Muscle layer of duodenum (tissue), 2 donors: ENCODE data around the gene SPI1.

Experiments used
- H3K27ac ChIP-seq: one replicate; pipeline ENCODE4 v1.7.0; 2013; ENCODE audit warnings: mild to moderate bottlenecking, low read length
- H3K27me3 ChIP-seq: one replicate; pipeline ENCODE4 v1.7.0; 2013; ENCODE audit warnings: low read depth, mild to moderate bottlenecking, control low read depth, low read length
- H3K36me3 ChIP-seq, 2 donors: one replicate each; pipeline ENCODE4 v1.7.0; 2013; ENCODE audit warnings: low read length in 2 of 2, control low read depth in 1 of 2, mild to moderate bottlenecking in 1 of 2; ENCODE audit not compliant: insufficient read depth in 2 of 2, control insufficient read depth in 1 of 2
- H3K4me1 ChIP-seq, 2 donors: one replicate each; pipeline ENCODE4 v1.7.0; 2013; ENCODE audit warnings: low read length in 2 of 2, mild to moderate bottlenecking in 2 of 2, control low read depth in 1 of 2, moderate library complexity in 1 of 2; ENCODE audit not compliant: insufficient read depth in 2 of 2, control insufficient read depth in 1 of 2
- H3K4me3 ChIP-seq, 2 donors: one replicate each; pipeline ENCODE4 v1.7.0; 2013; ENCODE audit warnings: low read length in 2 of 2, low read depth in 1 of 2, mild to moderate bottlenecking in 1 of 2
- H3K9me3 ChIP-seq, 2 donors: one replicate each; pipeline ENCODE4 v1.7.0; 2013; ENCODE audit warnings: low read length in 2 of 2, control low read depth in 1 of 2, mild to moderate bottlenecking in 1 of 2; ENCODE audit not compliant: control insufficient read depth in 1 of 2
- donor health status: healthy.

The SPI1 gene

GRCh38 chr11:47400768-47401279 lies 22.5 kb upstream of the SPI1 start:
- H3K9me3 ChIP-seq: no peaks in the 10 kb centered on the region
- H3K27me3 ChIP-seq: no peaks in the 10 kb centered on the region
- H3K27ac ChIP-seq: peak overlapping the region; percentile 26
- H3K36me3 ChIP-seq: no peaks in the 10 kb centered on the region
- H3K4me1 ChIP-seq: peaks cover 0 to 7% of the 10 kb centered on the region in 2 donors
- peak overlapping the region; percentile 47 to 66 for H3K4me3 ChIP-seq

DNA sequence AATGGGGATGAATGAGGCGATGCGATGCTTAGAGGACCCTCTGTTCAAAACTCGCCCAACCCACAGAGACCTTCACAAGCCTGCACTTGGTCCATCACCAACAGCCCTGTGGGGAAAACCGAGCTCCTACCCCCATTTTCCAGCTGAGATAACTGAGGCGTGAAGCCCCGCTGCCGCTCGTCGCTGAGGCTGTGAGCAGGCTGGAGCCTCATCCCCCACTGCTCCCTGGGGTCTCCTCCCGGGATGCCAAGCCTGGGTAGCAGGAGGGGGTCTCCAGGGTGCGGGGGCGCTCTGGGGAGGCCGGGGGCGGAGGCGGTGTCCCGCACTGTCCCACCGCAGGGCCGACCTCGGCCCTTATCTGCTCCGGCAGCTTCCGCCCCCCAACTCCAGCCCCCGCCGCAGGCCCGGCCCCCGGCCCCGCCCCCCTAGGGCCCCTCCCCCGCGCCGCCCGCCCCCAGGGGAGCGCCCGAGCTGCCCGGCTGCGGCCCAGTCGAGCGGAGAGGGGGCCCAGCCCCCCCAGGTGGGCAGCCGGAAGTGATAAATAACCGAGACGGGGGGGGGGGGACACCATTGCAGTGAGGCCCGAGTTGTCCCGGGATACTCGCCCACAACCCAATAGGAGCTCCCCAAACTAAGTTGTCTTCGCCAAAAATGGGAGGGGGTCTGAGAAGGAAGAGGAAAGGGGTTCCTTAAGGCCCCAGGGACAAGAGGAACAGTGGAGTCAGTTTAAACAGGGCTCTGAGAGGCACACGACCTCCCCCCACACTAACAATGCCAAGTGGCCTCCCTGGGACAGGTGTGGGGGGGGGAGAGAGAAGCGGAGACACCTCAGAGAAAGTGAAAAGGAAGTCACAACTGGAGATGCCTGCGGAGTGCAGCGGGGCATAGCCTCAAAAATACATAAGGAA lies 21.8 kb upstream of the SPI1 start:
- H3K4me1 ChIP-seq: peaks cover 0 to 7% of the 10 kb centered on the region in 2 donors
- no peaks in the 10 kb centered on the region for H3K27me3 ChIP-seq
- peak overlapping the region; percentile 26 for H3K27ac ChIP-seq
- H3K9me3 ChIP-seq: no peaks in the 10 kb centered on the region
- peak overlapping the region; percentile 56 to 66 for H3K4me3 ChIP-seq
- no peaks in the 10 kb centered on the region for H3K36me3 ChIP-seq

DNA sequence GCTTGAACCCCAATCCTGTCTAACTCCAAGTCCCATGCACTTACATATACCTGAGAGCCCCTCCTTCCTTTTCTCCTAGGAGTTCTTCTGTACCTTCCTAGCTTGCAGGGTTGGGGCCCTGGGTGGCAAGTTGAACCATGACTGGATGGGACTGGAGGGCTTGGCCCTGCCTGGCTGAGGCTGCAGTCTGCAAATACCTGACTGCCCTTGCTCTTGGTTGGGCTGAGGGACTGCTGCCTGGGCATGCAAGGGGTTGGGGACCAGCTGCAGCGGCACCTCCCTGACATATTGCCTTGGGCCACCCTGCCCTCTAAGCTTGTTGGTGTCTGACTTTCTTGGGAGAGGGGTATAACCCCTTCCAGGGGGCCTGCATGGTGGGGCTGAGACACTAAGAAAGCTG lies 20.2 kb upstream of the SPI1 start:
- H3K27ac ChIP-seq: no peak overlapping the region
- H3K4me1 ChIP-seq: peaks cover 0 to 11% of the 10 kb centered on the region in 2 donors
- no peak overlapping the region for H3K4me3 ChIP-seq
- no peaks in the 10 kb centered on the region for H3K27me3 ChIP-seq
- no peaks in the 10 kb centered on the region for H3K36me3 ChIP-seq
- H3K9me3 ChIP-seq: no peaks in the 10 kb centered on the region

GRCh38 chr11:47398011-47398410 lies 19.7 kb upstream of the SPI1 start:
- Histone ChIP-seq H3K4me1 (peaks cover 0 to 14% of the 10 kb centered on the region in 2 donors), H3K9me3 (no peaks in the 10 kb centered on the region), H3K4me3 (no peak overlapping the region), H3K27me3 (no peaks in the 10 kb centered on the region), H3K36me3 (no peaks in the 10 kb centered on the region), H3K27ac (no peak overlapping the region)

- H3K27ac ChIP-seq: peak overlapping the region; percentile 83
- no peak overlapping the region for H3K4me3 ChIP-seq
- H3K9me3 ChIP-seq: no peaks in the 10 kb centered on the region
- no peaks in the 10 kb centered on the region for H3K36me3 ChIP-seq
- H3K4me1 ChIP-seq: peaks cover 0 to 14% of the 10 kb centered on the region in 2 donors
- H3K27me3 ChIP-seq: no peaks in the 10 kb centered on the region
These were observed 17.6 kb upstream of the SPI1 start for GRCh38 chr11:47396049-47396320.

GRCh38 chr11:47395223-47396048 lies 17.1 kb upstream of the SPI1 start:
- H3K27me3 ChIP-seq: no peaks in the 10 kb centered on the region
- no peaks in the 10 kb centered on the region for H3K9me3 ChIP-seq
- peak overlapping the region in 1 of 2 donors; percentile 34 for H3K4me3 ChIP-seq
- peak overlapping the region; percentile 83 for H3K27ac ChIP-seq
- H3K36me3 ChIP-seq: no peaks in the 10 kb centered on the region
- peaks cover 0 to 12% of the 10 kb centered on the region in 2 donors for H3K4me1 ChIP-seq

- Histone ChIP-seq H3K4me1 (peaks cover 0 to 7% of the 10 kb centered on the region in 2 donors), H3K27ac (peak overlapping the region; percentile 83), H3K36me3 (no peaks in the 10 kb centered on the region), H3K9me3 (no peaks in the 10 kb centered on the region), H3K27me3 (no peaks in the 10 kb centered on the region), H3K4me3 (peak overlapping the region in 1 of 2 donors; percentile 34)
These were observed 16.2 kb upstream of the SPI1 start for GRCh38 chr11:47394322-47395222.

DNA sequence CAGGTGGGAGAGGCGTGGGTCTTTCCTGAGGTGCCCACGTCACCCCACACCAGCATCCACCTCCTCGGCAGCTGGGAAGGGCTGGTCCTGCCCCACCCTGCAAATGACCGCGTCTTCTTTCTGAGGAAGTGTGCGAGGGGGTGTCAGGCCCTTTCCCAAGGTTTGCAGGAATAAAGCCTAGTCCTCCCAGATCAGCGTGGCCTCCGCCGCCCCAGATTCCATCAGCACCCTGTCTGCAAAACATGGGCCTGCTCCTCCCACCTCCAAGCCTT lies 15.6 kb upstream of the SPI1 start:
- H3K36me3 ChIP-seq: no peaks in the 10 kb centered on the region
- H3K27ac ChIP-seq: peak overlapping the region; percentile 71
- peak overlapping the region in 1 of 2 donors; percentile 34 for H3K4me3 ChIP-seq
- H3K9me3 ChIP-seq: no peaks in the 10 kb centered on the region
- peaks cover 0 to 7% of the 10 kb centered on the region in 2 donors for H3K4me1 ChIP-seq
- H3K27me3 ChIP-seq: no peaks in the 10 kb centered on the region

DNA sequence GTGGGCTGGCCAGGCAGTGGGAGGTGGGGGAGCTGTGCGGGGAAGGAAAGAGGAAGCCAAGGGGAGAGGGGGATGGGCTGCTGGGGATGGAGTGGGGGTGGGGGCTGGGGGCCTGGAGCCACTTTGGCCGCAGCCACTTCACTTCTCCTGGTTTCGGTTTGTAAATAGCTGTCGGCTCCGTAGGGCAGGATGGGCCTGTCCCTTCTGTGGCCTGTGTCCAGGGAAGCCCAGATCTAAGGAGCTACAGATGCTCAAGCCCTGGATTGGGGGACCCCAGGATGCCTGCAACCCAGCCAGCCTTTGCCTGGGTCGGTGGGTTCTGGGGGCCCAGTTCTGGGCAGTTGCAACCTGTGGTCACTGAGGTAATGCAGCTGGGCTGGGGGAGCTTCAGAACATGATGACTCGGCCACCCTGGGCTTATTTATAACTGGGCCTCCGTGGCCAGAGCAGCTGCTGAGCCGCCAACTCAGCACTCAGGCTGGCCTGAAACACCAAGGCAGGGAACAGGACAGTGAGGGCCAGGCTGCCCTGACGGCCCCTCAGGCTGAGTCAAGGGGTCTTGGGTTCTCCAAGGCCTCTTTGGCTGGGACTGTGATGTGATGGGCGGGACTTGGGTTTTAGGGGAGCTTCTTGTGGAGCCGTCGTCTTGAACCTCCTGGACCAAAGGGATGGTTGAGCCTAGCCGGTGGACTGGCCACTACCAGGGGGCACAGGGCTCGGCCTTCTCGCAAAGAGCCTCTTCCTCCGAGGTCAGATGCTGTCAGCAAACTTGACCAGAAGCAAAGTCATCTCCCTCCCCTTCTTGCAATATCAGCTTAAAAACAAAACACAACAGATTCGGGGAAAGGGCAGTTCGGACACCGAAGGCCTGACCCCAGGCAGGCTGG lies 15.1 kb upstream of the SPI1 start:
- peaks cover 0 to 7% of the 10 kb centered on the region in 2 donors for H3K4me1 ChIP-seq
- no peak overlapping the region for H3K4me3 ChIP-seq
- H3K27me3 ChIP-seq: no peaks in the 10 kb centered on the region
- H3K27ac ChIP-seq: peak overlapping the region; percentile 71
- H3K36me3 ChIP-seq: no peaks in the 10 kb centered on the region
- no peaks in the 10 kb centered on the region for H3K9me3 ChIP-seq

- Histone ChIP-seq H3K4me1 (peaks cover 0 to 7% of the 10 kb centered on the region in 2 donors), H3K9me3 (no peaks in the 10 kb centered on the region), H3K27ac (no peak overlapping the region)
These were observed 14.3 kb upstream of the SPI1 start for GRCh38 chr11:47392546-47393162.

More at GRCh38 chr11:47392546-47393162, 14.3 kb upstream of the SPI1 start:
- Histone ChIP-seq H3K27me3 (no peaks in the 10 kb centered on the region), H3K4me3 (no peak overlapping the region), H3K36me3 (no peaks in the 10 kb centered on the region)
